ENCODE results near the gene ZNF205. TPM values are rescaled to one million over a fixed set of nuclear protein-coding genes. Genes with fewer than 3 reads are reported as not detected.
"Not testable (repeated sequence)": the region's sequence is repeated elsewhere in the genome, so short reads cannot be mapped to it uniquely, and the experiment has no call there.

The ZNF205 gene
- total and polyA plus RNA-seq, 2 experiments from 2014 or later = 13.2 to 37.3 TPM

- Histone ChIP-seq H3K9me3 (ENCODE audit: low read depth) (no peaks in the 10 kb centered on the region), H3K27me3 (no peaks in the 10 kb centered on the region), H3K27ac (no peak overlapping the region), H3K4me1 (ENCODE audit: low read depth) (peaks cover 3% of the 10 kb centered on the region), H3K36me3 (no peaks in the 10 kb centered on the region), H3K4me3 (no peak overlapping the region)
- no peak for DNase-seq (ENCODE audit: low read depth in 1 of 2, low spot score in 1 of 2)
- TF ChIP-seq, protein P1, sequence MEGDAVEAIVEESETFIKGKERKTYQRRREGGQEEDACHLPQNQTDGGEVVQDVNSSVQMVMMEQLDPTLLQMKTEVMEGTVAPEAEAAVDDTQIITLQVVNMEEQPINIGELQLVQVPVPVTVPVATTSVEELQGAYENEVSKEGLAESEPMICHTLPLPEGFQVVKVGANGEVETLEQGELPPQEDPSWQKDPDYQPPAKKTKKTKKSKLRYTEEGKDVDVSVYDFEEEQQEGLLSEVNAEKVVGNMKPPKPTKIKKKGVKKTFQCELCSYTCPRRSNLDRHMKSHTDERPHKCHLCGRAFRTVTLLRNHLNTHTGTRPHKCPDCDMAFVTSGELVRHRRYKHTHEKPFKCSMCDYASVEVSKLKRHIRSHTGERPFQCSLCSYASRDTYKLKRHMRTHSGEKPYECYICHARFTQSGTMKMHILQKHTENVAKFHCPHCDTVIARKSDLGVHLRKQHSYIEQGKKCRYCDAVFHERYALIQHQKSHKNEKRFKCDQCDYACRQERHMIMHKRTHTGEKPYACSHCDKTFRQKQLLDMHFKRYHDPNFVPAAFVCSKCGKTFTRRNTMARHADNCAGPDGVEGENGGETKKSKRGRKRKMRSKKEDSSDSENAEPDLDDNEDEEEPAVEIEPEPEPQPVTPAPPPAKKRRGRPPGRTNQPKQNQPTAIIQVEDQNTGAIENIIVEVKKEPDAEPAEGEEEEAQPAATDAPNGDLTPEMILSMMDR (IDR thresholded peaks at IDR 0.05; ENCODE audit: low read depth, low read length) = no peak
Observed at GRCh38 chr16:3138823-3139426, 26.5 kb downstream of the ZNF205 start.

GRCh38 chr16:3139561-3139960 is 27.2 kb downstream of the ZNF205 start:
- not testable (repeated sequence) for DNase-seq (ENCODE audit: low read depth in 1 of 2, low spot score in 1 of 2); H3K27me3 ChIP-seq; H3K9me3 ChIP-seq (ENCODE audit: low read depth); H3K4me3 ChIP-seq; H3K36me3 ChIP-seq; H3K4me1 ChIP-seq (ENCODE audit: low read depth); H3K27ac ChIP-seq

- Histone ChIP-seq H3K4me1 (ENCODE audit: low read depth) (peaks cover 9% of the 10 kb centered on the region), H3K4me3 (no peak overlapping the region), H3K27ac (no peak overlapping the region), H3K27me3 (no peaks in the 10 kb centered on the region), H3K36me3 (no peaks in the 10 kb centered on the region), H3K9me3 (ENCODE audit: low read depth) (no peaks in the 10 kb centered on the region)
- DNase-seq (ENCODE audit: low read depth in 1 of 2, low spot score in 1 of 2) = no peak
- TF ChIP-seq, protein P1 (IDR thresholded peaks at IDR 0.05; ENCODE audit: low read depth, low read length) = no peak
Observed at GRCh38 chr16:3140603-3141427, 28.4 kb downstream of the ZNF205 start.

- no peaks in the 10 kb centered on the region for H3K36me3 ChIP-seq
- no peak overlapping the region for H3K4me3 ChIP-seq
- H3K9me3 ChIP-seq (ENCODE audit: low read depth) = no peaks in the 10 kb centered on the region
- peaks cover 10% of the 10 kb centered on the region for H3K4me1 ChIP-seq (ENCODE audit: low read depth)
- TF ChIP-seq, protein P1 (IDR thresholded peaks at IDR 0.05; ENCODE audit: low read depth, low read length) = no peak
- DNase-seq (ENCODE audit: low read depth in 1 of 2, low spot score in 1 of 2) = no peak
- H3K27ac ChIP-seq = no peak overlapping the region
- H3K27me3 ChIP-seq = no peaks in the 10 kb centered on the region
Observed at GRCh38 chr16:3141781-3142311, 29.5 kb downstream of the ZNF205 start.

- no peaks in the 10 kb centered on the region for H3K27me3 ChIP-seq
- H3K9me3 ChIP-seq (ENCODE audit: low read depth) = no peaks in the 10 kb centered on the region
- no peak for DNase-seq (ENCODE audit: low read depth in 1 of 2, low spot score in 1 of 2)
- TF ChIP-seq, protein P1 (IDR thresholded peaks at IDR 0.05; ENCODE audit: low read depth, low read length) = no peak
- no peaks in the 10 kb centered on the region for H3K36me3 ChIP-seq
- H3K27ac ChIP-seq = no peak overlapping the region
- peaks cover 10% of the 10 kb centered on the region for H3K4me1 ChIP-seq (ENCODE audit: low read depth)
- H3K4me3 ChIP-seq = no peak overlapping the region
Observed at GRCh38 chr16:3142327-3142726, 29.9 kb downstream of the ZNF205 start.

DNA sequence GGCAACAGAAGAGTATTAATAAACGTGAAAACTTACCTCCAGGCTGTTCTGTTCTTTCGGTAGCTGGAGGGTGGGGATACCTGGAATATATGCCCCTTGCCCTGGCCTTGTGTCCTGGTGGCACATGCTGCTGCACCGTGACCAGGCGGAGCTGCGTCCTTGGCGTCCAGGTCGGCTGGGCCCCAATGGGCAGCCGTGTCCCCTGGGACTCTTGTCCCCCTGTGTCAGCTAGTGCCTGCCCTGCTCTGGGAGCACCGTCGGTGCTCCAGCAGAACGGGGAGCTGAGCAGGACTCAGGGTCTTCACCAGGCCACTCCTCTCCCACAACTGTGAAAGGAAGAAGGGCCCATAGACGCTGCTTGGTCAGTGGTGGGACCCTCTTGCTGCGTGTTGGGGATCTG is 30.4 kb downstream of the ZNF205 start:
- Histone ChIP-seq H3K36me3 (no peaks in the 10 kb centered on the region), H3K9me3 (ENCODE audit: low read depth) (no peaks in the 10 kb centered on the region), H3K27ac (no peak overlapping the region), H3K27me3 (no peaks in the 10 kb centered on the region), H3K4me3 (no peak overlapping the region), H3K4me1 (ENCODE audit: low read depth) (peaks cover 10% of the 10 kb centered on the region)
- TF ChIP-seq, protein P1 (IDR thresholded peaks at IDR 0.05; ENCODE audit: low read depth, low read length) = no peak
- DNase-seq (ENCODE audit: low read depth in 1 of 2, low spot score in 1 of 2) = no peak
